Right lobe of liver (tissue), 6 donors: ENCODE results near the gene FASTK. TPM values are rescaled to one million over a fixed set of nuclear protein-coding genes. Genes with fewer than 3 reads are reported as not detected.
A peak's percentile ranks its signal among the peaks of the same experiment; 100 is the strongest.

Experiments used
- ATAC-seq, 4 donors: fragments of 200-7000 bp; cut with Tn5 transposase; one replicate each; pipeline ENCODE4 v1.9.1; 2020; ENCODE audit warnings: mild to moderate bottlenecking in 4 of 4, moderate library complexity in 4 of 4
- DNase-seq, 3 donors: peaks; one replicate each; pipeline ENCODE4 v3.0.0-alpha.2; 2020
- H3K27ac ChIP-seq, 3 donors: fragments of 200-600 bp; one replicate each; pipeline ENCODE4 v1.8.0; 2022
- H3K27me3 ChIP-seq, 2 donors: fragments of 200-600 bp; one replicate each; pipeline ENCODE4 v1.8.0; 2022
- H3K36me3 ChIP-seq, 4 donors: fragments of 200-600 bp; sonication (generic) in 1 of 4; one replicate each; pipeline versions ENCODE4 v1.5.1 to v1.8.0; 2017 to 2022; ENCODE audit warnings: control low read depth in 1 of 4
- H3K4me1 ChIP-seq, 4 donors: fragments of 200-600 bp; sonication (generic) in 1 of 4; one replicate each; pipeline versions ENCODE4 v1.5.1 to v1.8.0; 2017 to 2022; ENCODE audit warnings: control low read depth in 1 of 4
- H3K4me3 ChIP-seq, 3 donors: fragments of 200-600 bp; one replicate each; pipeline ENCODE4 v1.8.0; 2022
- H3K9me3 ChIP-seq, 4 donors: fragments of 200-600 bp; sonication (generic) in 1 of 4; one replicate each; pipeline versions ENCODE4 v1.5.1 to v1.8.0; 2017 to 2022; ENCODE audit warnings: control low read depth in 1 of 4
- CTCF ChIP-seq, 4 donors: fragments of 200-600 bp in 3 of 4; fragments of 450-650 bp in 1 of 4; IDR thresholded peaks; one replicate each; pipeline versions ENCODE4 v1.5.1 to v1.8.0; 2016 to 2022; ENCODE audit warnings: antibody characterized with exemption in 4 of 4, mild to moderate bottlenecking in 2 of 4
- POLR2A ChIP-seq: fragments of 450-650 bp; IDR thresholded peaks from one replicate; pipeline ENCODE4 v1.6.1; 2017; ENCODE audit warnings: antibody characterized with exemption, mild to moderate bottlenecking
- WGBS: methylation state at CpG from one replicate; pipeline ENCODE4 v1.1.6; 2018; ENCODE audit warnings: low coverage, low lambda C conversion rate; ENCODE audit not compliant: insufficient coverage; ENCODE audit errors: missing lambda C conversion rate; 5-methylcytosine and 5-hydroxymethylcytosine counted together
- intact Hi-C, 2 donors: fragments of 100-400 bp; cut with DNase I; formaldehyde crosslinking; loops; one replicate each; pipeline versions ENCODE4 v1.11.2 to v1.14.1; 2022
- total RNA-seq, 6 experiments: library from RNA; depleted of rRNA in 2 of 6; stranded (reverse); fragments of >200 nt in 2 of 6; fragmentation: NEBNext Ultra II Directional in 3 of 6; extraction: Animal tissue kit (Norgen Biotek cat#: 25700) in 3 of 6; gene quantifications; one replicate each; pipeline versions ENCODE4 v1.1.0 to v1.2.4, GENCODE V29; 2016 to 2023
- donor health status: DM: no; HTN: yes; CAD: no.
- donor health status: DM: no; HTN: no; CAD: no.
- donor health status: DM: no; HTN: no; CAD: no.
- donor health status: DM: no; HTN: yes; CAD: no.
- donor health status: DM: no; HTN: yes; CAD: no.

FASTK gene
- total RNA-seq, 6 experiments from 2014 or later = 33.4 to 48.8 (median 43.9) TPM

- H3K27ac ChIP-seq = no peak overlapping the region
Measured at GRCh38 chr7:151076863-151077704, 3.5 kb downstream of the FASTK start.

GRCh38 chr7:151075978-151076426, 4.6 kb downstream of the FASTK start:
- intact Hi-C loops = no loop called here
- TF ChIP-seq CTCF (IDR thresholded peaks at IDR 0.05) = no peak
- TF ChIP-seq POLR2A = no peak
- Histone ChIP-seq H3K27me3 (no peaks in the 10 kb centered on the region), H3K36me3 (peaks cover 0 to 49% (median 26%) of the 10 kb centered on the region in 4 donors), H3K9me3 (no peaks in the 10 kb centered on the region), H3K27ac (no peak overlapping the region), H3K4me1 (peaks cover 0 to 12% (median 5%) of the 10 kb centered on the region in 4 donors), H3K4me3 (no peak overlapping the region)
- DNase-seq = no peak
- no peak for ATAC-seq
- WGBS = 79% methylated on average over 9 of the region's 22 CpGs

More at GRCh38 chr7:151076863-151077704, 3.5 kb downstream of the FASTK start:
- DNase-seq (no peak), ATAC-seq (peak in 1 of 4 donors; percentile 1)
- H3K4me3 ChIP-seq = no peak overlapping the region
- no CpG with 5 or more reads among the region's 33 CpGs for WGBS
- H3K4me1 ChIP-seq = peaks cover 0 to 18% (median 8%) of the 10 kb centered on the region in 4 donors
- H3K9me3 ChIP-seq = no peaks in the 10 kb centered on the region
- intact Hi-C loops = no loop called here
- peaks cover 0 to 38% (median 23%) of the 10 kb centered on the region in 4 donors for H3K36me3 ChIP-seq
- no peaks in the 10 kb centered on the region for H3K27me3 ChIP-seq
- TF ChIP-seq POLR2A (no peak), CTCF (IDR thresholded peaks at IDR 0.05) (no peak)

GRCh38 chr7:151075662-151075971, 5.0 kb downstream of the FASTK start:
- DNase-seq (no peak), ATAC-seq (no peak)
- H3K9me3 ChIP-seq = no peaks in the 10 kb centered on the region
- no peak for TF ChIP-seq CTCF (IDR thresholded peaks at IDR 0.05)
- TF ChIP-seq POLR2A = no peak
- H3K36me3 ChIP-seq = peaks cover 0 to 53% (median 28%) of the 10 kb centered on the region in 4 donors
- H3K4me3 ChIP-seq = no peak overlapping the region
- intact Hi-C loops = no loop called here
- no peak overlapping the region for H3K27ac ChIP-seq
- 79% methylated on average over 3 of the region's 7 CpGs for WGBS
- no peaks in the 10 kb centered on the region for H3K27me3 ChIP-seq
- H3K4me1 ChIP-seq = peaks cover 0 to 12% (median 5%) of the 10 kb centered on the region in 4 donors

GRCh38 chr7:151074817-151075661, 5.6 kb downstream of the FASTK start:
- DNase-seq = no peak
- H3K27me3 ChIP-seq = no peaks in the 10 kb centered on the region
- peaks cover 0 to 58% (median 31%) of the 10 kb centered on the region in 4 donors for H3K36me3 ChIP-seq
- ATAC-seq = no peak
- H3K4me1 ChIP-seq = peaks cover 0 to 11% (median 4%) of the 10 kb centered on the region in 4 donors
- no peaks in the 10 kb centered on the region for H3K9me3 ChIP-seq
- WGBS = no CpG with 5 or more reads among the region's 26 CpGs
- intact Hi-C loops = no loop called here
- TF ChIP-seq CTCF (IDR thresholded peaks at IDR 0.05) = no peak
- no peak for TF ChIP-seq POLR2A
- H3K27ac ChIP-seq = no peak overlapping the region
- H3K4me3 ChIP-seq = no peak overlapping the region
